Activated T-helper 17 cell treated with anti-CD3 and anti-CD28 coated beads, Interleukin-2, amount 50 U/mL, for 72 hours (primary cell): ENCODE data around the gene VSIR. TPM values are rescaled to one million over a fixed set of nuclear protein-coding genes. Genes with fewer than 3 reads are reported as not detected.

Experiments used
- ATAC-seq: fragments of 150-1000 bp; cut with Tn5 transposase; replicated peaks from 2 replicates; pipeline ENCODE4 v1.10.0; 2021; ENCODE audit warnings: mild to moderate bottlenecking, moderate library complexity
- H3K27ac Mint-ChIP-seq: one replicate; pipeline ENCODE4 v1.8.0; 2022; ENCODE audit warnings: mixed read lengths
- H3K27me3 Mint-ChIP-seq: one replicate; pipeline ENCODE4 v1.8.0; 2022; ENCODE audit warnings: mixed read lengths
- H3K36me3 Mint-ChIP-seq: one replicate; pipeline ENCODE4 v1.8.0; 2022; ENCODE audit warnings: low read depth, mild to moderate bottlenecking, mixed read lengths
- H3K4me1 Mint-ChIP-seq: one replicate; pipeline ENCODE4 v1.8.0; 2022; ENCODE audit warnings: mixed read lengths
- H3K4me3 Mint-ChIP-seq: one replicate; pipeline ENCODE4 v1.8.0; 2022; ENCODE audit warnings: mild to moderate bottlenecking, mixed read lengths
- H3K9me3 Mint-ChIP-seq: one replicate; pipeline ENCODE4 v1.8.0; 2022; ENCODE audit warnings: mixed read lengths
- total RNA-seq, 2 donors: library from RNA; stranded (reverse); gene quantifications; one replicate each; pipeline ENCODE4 v1.2.3, GENCODE V29; 2022

Gene VSIR
- total RNA-seq, 2 donors from 2014 or later = 27.9 to 125 TPM

GRCh38 chr10:71744897-71745663 is 28.2 kb downstream of the VSIR start:
- peaks cover 77% of the 10 kb centered on the region for H3K4me1 Mint-ChIP-seq
- peaks cover 36% of the 10 kb centered on the region for H3K36me3 Mint-ChIP-seq
- H3K4me3 Mint-ChIP-seq = peak overlapping the region; percentile 82
- H3K27me3 Mint-ChIP-seq = no peaks in the 10 kb centered on the region
- no peaks in the 10 kb centered on the region for H3K9me3 Mint-ChIP-seq
- no peak for ATAC-seq
- H3K27ac Mint-ChIP-seq = peak overlapping the region; percentile 97

GRCh38 chr10:71743866-71744265 is 29.5 kb downstream of the VSIR start:
- H3K4me1 Mint-ChIP-seq = peaks cover 74% of the 10 kb centered on the region
- no peaks in the 10 kb centered on the region for H3K9me3 Mint-ChIP-seq
- ATAC-seq = no peak
- H3K27me3 Mint-ChIP-seq = no peaks in the 10 kb centered on the region
- H3K36me3 Mint-ChIP-seq = peaks cover 24% of the 10 kb centered on the region
- peak overlapping the region; percentile 97 for H3K27ac Mint-ChIP-seq
- H3K4me3 Mint-ChIP-seq = peak overlapping the region; percentile 82

- H3K27ac Mint-ChIP-seq = peak overlapping the region; percentile 97
- ATAC-seq = peak; percentile 11
- peaks cover 18% of the 10 kb centered on the region for H3K36me3 Mint-ChIP-seq
- H3K4me3 Mint-ChIP-seq = peak overlapping the region; percentile 82
- H3K27me3 Mint-ChIP-seq = no peaks in the 10 kb centered on the region
- H3K4me1 Mint-ChIP-seq = peaks cover 70% of the 10 kb centered on the region
- H3K9me3 Mint-ChIP-seq = no peaks in the 10 kb centered on the region
Observed at GRCh38 chr10:71743089-71743838, 30.1 kb downstream of the VSIR start.

- Mint-ChIP-seq H3K27ac (peak overlapping the region; percentile 97), H3K9me3 (no peaks in the 10 kb centered on the region), H3K36me3 (peaks cover 13% of the 10 kb centered on the region), H3K27me3 (no peaks in the 10 kb centered on the region), H3K4me3 (peak overlapping the region; percentile 82), H3K4me1 (peaks cover 74% of the 10 kb centered on the region)
- ATAC-seq = peak; percentile 43
Observed at GRCh38 chr10:71742301-71743088, 30.8 kb downstream of the VSIR start.

GRCh38 chr10:71741671-71742070 is 31.6 kb downstream of the VSIR start:
- no peak for ATAC-seq
- H3K27me3 Mint-ChIP-seq = no peaks in the 10 kb centered on the region
- H3K9me3 Mint-ChIP-seq = no peaks in the 10 kb centered on the region
- peaks cover 70% of the 10 kb centered on the region for H3K4me1 Mint-ChIP-seq
- H3K36me3 Mint-ChIP-seq = peaks cover 5% of the 10 kb centered on the region
- peak overlapping the region; percentile 82 for H3K4me3 Mint-ChIP-seq
- H3K27ac Mint-ChIP-seq = peak overlapping the region; percentile 97

GRCh38 chr10:71741029-71741428 is 32.3 kb downstream of the VSIR start:
- Mint-ChIP-seq H3K27ac (peak overlapping the region; percentile 97), H3K36me3 (peaks cover 5% of the 10 kb centered on the region), H3K4me1 (peaks cover 67% of the 10 kb centered on the region), H3K4me3 (peak overlapping the region; percentile 82), H3K9me3 (no peaks in the 10 kb centered on the region), H3K27me3 (no peaks in the 10 kb centered on the region)
- ATAC-seq = no peak

- ATAC-seq = no peak
- Mint-ChIP-seq H3K9me3 (no peaks in the 10 kb centered on the region), H3K27me3 (no peaks in the 10 kb centered on the region), H3K36me3 (no peaks in the 10 kb centered on the region), H3K4me3 (peak overlapping the region; percentile 82), H3K4me1 (peaks cover 62% of the 10 kb centered on the region), H3K27ac (peak overlapping the region; percentile 74)
Observed at GRCh38 chr10:71740069-71740653, 33.2 kb downstream of the VSIR start.

- no peak for ATAC-seq
- Mint-ChIP-seq H3K9me3 (no peaks in the 10 kb centered on the region), H3K27me3 (no peaks in the 10 kb centered on the region), H3K36me3 (no peaks in the 10 kb centered on the region), H3K4me1 (peaks cover 63% of the 10 kb centered on the region), H3K27ac (peak overlapping the region; percentile 74), H3K4me3 (peak overlapping the region; percentile 82)
Observed at GRCh38 chr10:71739358-71739900, 33.9 kb downstream of the VSIR start.

GRCh38 chr10:71737834-71738197 is 35.5 kb downstream of the VSIR start:
- Mint-ChIP-seq H3K9me3 (no peaks in the 10 kb centered on the region), H3K27me3 (no peaks in the 10 kb centered on the region), H3K36me3 (no peaks in the 10 kb centered on the region), H3K4me3 (peak overlapping the region; percentile 76), H3K27ac (peak overlapping the region; percentile 93), H3K4me1 (peaks cover 67% of the 10 kb centered on the region)
- ATAC-seq = no peak

- Mint-ChIP-seq H3K4me1 (peaks cover 67% of the 10 kb centered on the region), H3K27ac (peak overlapping the region; percentile 93), H3K9me3 (no peaks in the 10 kb centered on the region), H3K27me3 (no peaks in the 10 kb centered on the region), H3K4me3 (peak overlapping the region; percentile 76), H3K36me3 (no peaks in the 10 kb centered on the region)
- ATAC-seq = peak; percentile 81
Observed at GRCh38 chr10:71737001-71737833, 36.1 kb downstream of the VSIR start.

- Mint-ChIP-seq H3K27ac (peak overlapping the region; percentile 93), H3K9me3 (no peaks in the 10 kb centered on the region), H3K36me3 (no peaks in the 10 kb centered on the region), H3K4me1 (peaks cover 61% of the 10 kb centered on the region), H3K27me3 (no peaks in the 10 kb centered on the region), H3K4me3 (peak overlapping the region; percentile 76)
- peak; percentile 14 for ATAC-seq
Observed at GRCh38 chr10:71736570-71736952, 36.8 kb downstream of the VSIR start.

- Mint-ChIP-seq H3K36me3 (no peaks in the 10 kb centered on the region), H3K27ac (peak overlapping the region; percentile 93), H3K4me1 (peaks cover 55% of the 10 kb centered on the region), H3K4me3 (peak overlapping the region; percentile 76), H3K9me3 (no peaks in the 10 kb centered on the region), H3K27me3 (no peaks in the 10 kb centered on the region)
- ATAC-seq = peak; percentile 45
Observed at GRCh38 chr10:71735709-71736569, 37.4 kb downstream of the VSIR start.
